SK-N-SH treated with all-trans-retinoic acid at 6 μM for 48 hours (cell line): ENCODE measurements around the gene SIGLEC6.

Source experiments
- CREB5 ChIP-seq: fragments of 250-450 bp; sonication (Bioruptor Pico); IDR thresholded peaks from 2 replicates; pipeline ENCODE4 v1.5.1; 2020; ENCODE audit warnings: low read depth, mild to moderate bottlenecking, moderate library complexity
- GLIS3 ChIP-seq: fragments of 250-450 bp; sonication (Bioruptor Pico); IDR thresholded peaks from 2 replicates; pipeline ENCODE4 v1.5.0; 2020; ENCODE audit warnings: mild to moderate bottlenecking, moderate library complexity
- RARB ChIP-seq: fragments of 250-450 bp; sonication (Bioruptor Pico); IDR thresholded peaks from 2 replicates; pipeline ENCODE4 v1.8.0; 2021; ENCODE audit warnings: mild to moderate bottlenecking, moderate library complexity

DNA sequence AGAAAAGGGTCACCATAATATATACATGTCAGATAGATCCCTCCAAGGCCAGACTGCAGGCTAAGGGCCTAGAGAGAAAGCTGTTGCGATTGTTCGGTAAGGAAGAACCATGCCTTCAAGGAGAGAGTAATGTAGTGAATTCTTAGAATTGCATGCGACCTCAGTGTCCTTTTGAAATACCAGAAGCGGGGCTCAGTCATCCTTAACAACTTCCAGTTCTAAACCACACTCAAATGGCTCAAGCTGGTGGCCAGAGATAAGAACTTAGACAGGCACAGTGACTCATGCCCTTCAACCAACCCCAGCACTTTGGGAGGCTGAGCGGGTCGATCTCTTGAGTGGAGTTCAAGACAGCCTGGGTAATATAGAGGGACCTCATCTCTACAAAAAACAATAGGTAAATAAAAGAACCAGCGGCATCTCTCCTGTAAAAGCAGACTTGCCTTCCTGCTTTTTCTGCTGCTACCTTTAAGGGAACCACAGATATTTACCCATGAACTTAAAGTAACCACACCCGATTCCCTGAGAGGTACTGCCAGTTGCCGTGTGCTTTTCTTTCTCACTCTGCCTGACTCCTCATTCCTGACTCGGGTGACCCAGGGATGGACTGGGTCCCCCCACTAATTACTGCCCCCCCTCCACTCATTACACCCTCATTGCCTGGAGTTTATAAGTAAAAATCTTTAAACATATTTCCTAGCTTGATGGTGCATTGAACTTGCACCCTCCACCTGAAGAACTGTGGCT is 15.4 kb upstream of the SIGLEC6 start:
- TF ChIP-seq GLIS3 (CRISPR knock-in tag) (no peak), RARB (CRISPR knock-in tag) (no peak), CREB5 (no peak)
